HepG2 (cell line): ENCODE measurements around the gene ERBB4. TPM values are rescaled to one million over a fixed set of nuclear protein-coding genes. Genes with fewer than 3 reads are reported as not detected.

Source experiments
- ATAC-seq: fragments of 200-7000 bp; cut with Tn5 transposase; 3 replicates; pipeline ENCODE4 v1.9.1; 2020; ENCODE audit warnings: mild to moderate bottlenecking, moderate library complexity
- BruUV-seq: library from RNA; stranded (reverse); fragments of 400-500 nt; replicated peaks from 2 replicates; lab custom pipeline; 2021; lab: Mats Ljungman, UMichigan
- CTCF ChIA-PET: fragments of 300-600 bp; formaldehyde crosslinking; extraction: SDS; loops from one replicate; lab custom pipeline; 2021; ENCODE audit warnings: low total read pairs, inconsistent platforms, low intra/inter-chr PET ratio; lab: Yijun Ruan, JAX
- POLR2A ChIA-PET: fragments of 350-600 bp; sonication (Branson Sonifier 250); formaldehyde crosslinking; loops from one replicate; lab custom pipeline; 2020; ENCODE audit warnings: antibody characterized with exemption, inconsistent platforms; lab: Yijun Ruan, JAX
- DNase-seq: peaks from one replicate; pipeline ENCODE4 v3.0.0-alpha.2; 2015; ENCODE audit warnings: low spot score
- FAIRE-seq: peaks from 3 replicates; lab custom pipeline; 2011; peaks lifted over from hg19 to GRCh38; lab: Jason Lieb, UNC
- H2AFZ ChIP-seq: one replicate; pipeline ENCODE4 v1.6.1; 2011; ENCODE audit warnings: low read length, inconsistent platforms
- H3K27ac ChIP-seq: fragments of 300-600 bp; 3 replicates; pipeline ENCODE4 v1.8.0; 2011; ENCODE audit warnings: mixed run types, mild to moderate bottlenecking, mixed read lengths, low read length, inconsistent platforms; ENCODE audit not compliant: insufficient read depth; ENCODE audit errors: extremely low read length
- H3K27me3 ChIP-seq, 2 experiments: fragments of 200-600 bp in 1 of 2; 2 replicates in 1 of 2; 3 replicates in 1 of 2; pipeline versions ENCODE4 v1.6.0 to v1.8.0; 2011; ENCODE audit warnings: low read length in 2 of 2, mild to moderate bottlenecking in 2 of 2, moderate library complexity in 2 of 2, inconsistent platforms in 1 of 2; ENCODE audit not compliant: insufficient read depth in 2 of 2, control insufficient read depth in 1 of 2
- H3K36me3 ChIP-seq, 2 experiments: fragments of 200-600 bp in 1 of 2; replicated peaks in 1 of 2; 2 replicates in 1 of 2; 3 replicates in 1 of 2; pipeline versions ENCODE4 v1.5.1 to v1.8.0; 2011; ENCODE audit warnings: low read length in 2 of 2, inconsistent platforms in 1 of 2; ENCODE audit not compliant: insufficient read depth in 2 of 2, control insufficient read depth in 1 of 2
- H3K4me1 ChIP-seq: 2 replicates; pipeline ENCODE4 v1.5.1; 2012; ENCODE audit warnings: low read length, inconsistent platforms; ENCODE audit not compliant: insufficient read depth
- H3K4me2 ChIP-seq: 2 replicates; pipeline ENCODE4 v1.6.0; 2011; ENCODE audit warnings: low read depth, low read length, inconsistent platforms
- H3K4me3 ChIP-seq, 3 experiments: fragments of 200-600 bp in 1 of 3; sonication (generic), shearing (Covaris generic) in 1 of 3; replicated peaks in 1 of 3; 2 replicates each; pipeline ENCODE4 v1.5.1; 2011 to 2016; ENCODE audit warnings: low read length in 3 of 3, inconsistent platforms in 2 of 3, low read depth in 2 of 3, mild to moderate bottlenecking in 2 of 3, control low read depth in 1 of 3, mixed read lengths in 1 of 3; ENCODE audit not compliant: insufficient read depth in 1 of 3
- H3K79me2 ChIP-seq: one replicate; pipeline ENCODE4 v1.6.1; 2011; ENCODE audit warnings: low read length, inconsistent platforms; ENCODE audit not compliant: insufficient read depth
- H3K9ac ChIP-seq: 2 replicates; pipeline ENCODE4 v1.6.0; 2011; ENCODE audit warnings: mild to moderate bottlenecking, low read depth, low read length, inconsistent platforms; ENCODE audit not compliant: insufficient read depth
- H3K9me3 ChIP-seq: 2 replicates; pipeline ENCODE4 v1.5.1; 2012; ENCODE audit warnings: mild to moderate bottlenecking, low read length
- H4K20me1 ChIP-seq: 2 replicates; pipeline ENCODE4 v1.6.0; 2011; ENCODE audit warnings: inconsistent platforms, mild to moderate bottlenecking, low read length, moderate library complexity; ENCODE audit not compliant: insufficient read depth
- FOXM1 ChIP-seq: sonication (generic); formaldehyde crosslinking; IDR thresholded peaks from 2 replicates; pipeline ENCODE4 v1.5.0; 2020; ENCODE audit warnings: missing genetic modification reagents
- HMGA1 ChIP-seq: sonication (generic); formaldehyde crosslinking; conservative IDR thresholded peaks from 2 replicates; pipeline ENCODE4 v1.4.0; 2020; ENCODE audit warnings: missing genetic modification reagents
- JUND ChIP-seq: sonication (generic); formaldehyde crosslinking; IDR thresholded peaks from 2 replicates; pipeline ENCODE4 v1.8.0; 2022; ENCODE audit warnings: mild to moderate bottlenecking, missing genetic modification reagents
- KDM4B ChIP-seq: sonication (generic); formaldehyde crosslinking; IDR thresholded peaks from 2 replicates; pipeline ENCODE4 v1.4.0; 2020; ENCODE audit warnings: missing genetic modification reagents
- KDM5B ChIP-seq: sonication (generic); formaldehyde crosslinking; IDR thresholded peaks from 2 replicates; pipeline ENCODE4 v1.4.0; 2020; ENCODE audit warnings: missing genetic modification reagents, mild to moderate bottlenecking, borderline replicate concordance
- KLF9 ChIP-seq: IDR thresholded peaks from 2 replicates; pipeline ENCODE4 v1.6.1; 2016; ENCODE audit warnings: low read depth
- MAFF ChIP-seq: IDR thresholded peaks from 2 replicates; pipeline ENCODE4 v1.6.1; 2011; ENCODE audit warnings: low read depth, low read length, improper control_type of control experiment
- MAFK ChIP-seq, 2 experiments: IDR thresholded peaks in 1 of 2; conservative IDR thresholded peaks in 1 of 2; 2 replicates each; pipeline ENCODE4 v1.6.1; 2011; ENCODE audit warnings: improper control_type of control experiment in 2 of 2, low read length in 2 of 2
- NR1H2 ChIP-seq: sonication (generic); formaldehyde crosslinking; IDR thresholded peaks from 2 replicates; pipeline ENCODE4 v1.8.1; 2022; ENCODE audit warnings: low read depth, missing genetic modification reagents, borderline replicate concordance
- SOX5 ChIP-seq: IDR thresholded peaks from 2 replicates; pipeline ENCODE4 v1.6.1; 2016; ENCODE audit warnings: borderline replicate concordance
- U2AF2 ChIP-seq: fragments of 200-400 bp; formaldehyde crosslinking; IDR thresholded peaks from 2 replicates; pipeline ENCODE4 v1.6.1; 2017; ENCODE audit warnings: low read depth, mild to moderate bottlenecking, low read length
- YEATS4 ChIP-seq: sonication (generic); formaldehyde crosslinking; IDR thresholded peaks from 2 replicates; pipeline ENCODE4 v1.4.0; 2020; ENCODE audit warnings: missing genetic modification reagents, borderline replicate concordance
- WGBS: methylation state at CpG from one replicate; pipeline ENCODE4 v1.1.6; 2017; ENCODE audit warnings: low lambda C conversion rate; 5-methylcytosine and 5-hydroxymethylcytosine counted together
- in situ Hi-C: cut with HindIII; loops from 2 replicates; pipeline ENCODE4 v1.10.0; 2017; ENCODE audit warnings: low pct_unique_long_range_greater_than_20kb; ENCODE audit not compliant: extremely low pct_ligation_motif_present
- intact Hi-C: fragments of 100-400 bp; cut with micrococcal nuclease; formaldehyde crosslinking; loops from one replicate; pipeline ENCODE4 v1.10.0; 2022; ENCODE audit not compliant: unreplicated experiment
- polyA plus RNA-seq, 8 experiments: library from polyadenylated mRNA; depleted of rRNA in 3 of 8; stranded (reverse) in 7 of 8; unstranded in 1 of 8; fragments of >200 nt; fragmentation: Illumina TruSeq in 4 of 8; extraction: Trizol in 4 of 8; gene quantifications; 2 replicates each; pipeline versions ENCODE4 v1.2.1 to v1.2.3, GENCODE V29; 2011 to 2016; ENCODE audit warnings: low read depth in 4 of 8, missing spikeins in 1 of 8, mixed read lengths in 1 of 8; ENCODE audit not compliant: insufficient read depth in 1 of 8
- total RNA-seq, 5 experiments: library from RNA; depleted of rRNA; stranded (reverse); fragments of >200 nt; fragmentation: Illumina TruSeq; extraction: Trizol; gene quantifications; 2 replicates each; pipeline ENCODE4 v1.2.3, GENCODE V29; 2016; ENCODE audit warnings: low read depth in 1 of 5
- TF ChIP-seq, protein P1 (sequence below): sonication (generic); formaldehyde crosslinking; conservative IDR thresholded peaks from 2 replicates; pipeline ENCODE4 v1.4.0; 2020; ENCODE audit warnings: missing genetic modification reagents

ERBB4 gene
- total and polyA plus RNA-seq, 2 of the 13 experiments (the other 11 are each of a cell fraction or from before 2014, with no cell fraction given): not detected

GRCh38 chr2:211617803-211618202, 920.8 kb downstream of the ERBB4 start:
- no peak overlapping the region for H3K4me2 ChIP-seq
- intact Hi-C loops (no loop called here), in situ Hi-C loops (no loop called here)
- H3K9me3 ChIP-seq: no peaks in the 10 kb centered on the region
- no peak overlapping the region for H3K9ac ChIP-seq
- H3K79me2 ChIP-seq: no peaks in the 10 kb centered on the region
- no peak overlapping the region for H2AFZ ChIP-seq
- no peak overlapping the region for H3K4me3 ChIP-seq
- ATAC-seq (no peak), FAIRE-seq (no peak), DNase-seq (no peak)
- no peaks in the 10 kb centered on the region for H3K36me3 ChIP-seq
- POLR2A ChIA-PET: no interaction called here
- no TSS peak for BruUV-seq
- WGBS: 2% methylated on average over 2 of the region's 2 CpGs
- CTCF ChIA-PET: no interaction called here
- no peak for TF ChIP-seq U2AF2
- peak; percentile 81 for TF ChIP-seq MAFF
- peak; percentile 83 to 90 for TF ChIP-seq MAFK (conservative IDR thresholded peaks at IDR 0.05 in 1 of 2, IDR thresholded peaks at IDR 0.05 in 1 of 2; ENCODE audit: low read length in 2 of 2)
- no peaks in the 10 kb centered on the region for H3K4me1 ChIP-seq
- H3K27me3 ChIP-seq: no peaks in the 10 kb centered on the region
- H3K27ac ChIP-seq: no peak overlapping the region
- H4K20me1 ChIP-seq: no peaks in the 10 kb centered on the region

- ChIA-PET CTCF (no interaction called here), POLR2A (no interaction called here)
- H3K9me3 ChIP-seq: no peaks in the 10 kb centered on the region
- H4K20me1 ChIP-seq: no peaks in the 10 kb centered on the region
- H3K36me3 ChIP-seq: no peaks in the 10 kb centered on the region
- H3K27ac ChIP-seq: no peak overlapping the region
- 19% methylated on average over 2 of the region's 2 CpGs for WGBS
- no peaks in the 10 kb centered on the region for H3K27me3 ChIP-seq
- peak overlapping the region; percentile 44 to 57 (median 45); a peak in 5 of 6 replicates for H3K4me3 ChIP-seq
- no peaks in the 10 kb centered on the region for H3K4me1 ChIP-seq
- peak overlapping the region; percentile 67 for H3K4me2 ChIP-seq
- FAIRE-seq (no peak), DNase-seq (no peak), ATAC-seq (peak; percentile 26; the same call in 1 of the 3 replicates)
- in situ Hi-C loops: no loop called here
- H3K79me2 ChIP-seq: no peaks in the 10 kb centered on the region
- BruUV-seq: no TSS peak
- peak overlapping the region; percentile 64 for H2AFZ ChIP-seq
- H3K9ac ChIP-seq: no peak overlapping the region
- intact Hi-C loops: no loop called here
- TF ChIP-seq HMGA1 (CRISPR knock-in tag) (no peak), KLF9 (no peak), JUND (no peak), KDM5B (CRISPR knock-in tag) (no peak), FOXM1 (no peak), KDM4B (CRISPR knock-in tag) (no peak), NR1H2 (CRISPR knock-in tag) (no peak), SOX5 (CRISPR knock-in tag) (no peak), YEATS4 (CRISPR knock-in tag) (no peak)
- TF ChIP-seq, protein P1, sequence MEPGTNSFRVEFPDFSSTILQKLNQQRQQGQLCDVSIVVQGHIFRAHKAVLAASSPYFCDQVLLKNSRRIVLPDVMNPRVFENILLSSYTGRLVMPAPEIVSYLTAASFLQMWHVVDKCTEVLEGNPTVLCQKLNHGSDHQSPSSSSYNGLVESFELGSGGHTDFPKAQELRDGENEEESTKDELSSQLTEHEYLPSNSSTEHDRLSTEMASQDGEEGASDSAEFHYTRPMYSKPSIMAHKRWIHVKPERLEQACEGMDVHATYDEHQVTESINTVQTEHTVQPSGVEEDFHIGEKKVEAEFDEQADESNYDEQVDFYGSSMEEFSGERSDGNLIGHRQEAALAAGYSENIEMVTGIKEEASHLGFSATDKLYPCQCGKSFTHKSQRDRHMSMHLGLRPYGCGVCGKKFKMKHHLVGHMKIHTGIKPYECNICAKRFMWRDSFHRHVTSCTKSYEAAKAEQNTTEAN: no peak
These were observed 927.0 kb downstream of the ERBB4 start for GRCh38 chr2:211611621-211612020.
